Type B pancreatic cell (in vitro differentiated cells): Measurements from ENCODE around the gene RNFT2. TPM values are rescaled to one million over a fixed set of nuclear protein-coding genes. Genes with fewer than 3 reads are reported as not detected.
A peak's percentile ranks its signal among the peaks of the same experiment; 100 is the strongest.

Experiments used
- DNase-seq: peaks from one replicate; pipeline ENCODE4 v3.0.0; 2021; ENCODE audit warnings: mixed read lengths; ENCODE audit not compliant: unreplicated experiment; ENCODE audit errors: extremely low spot score
- H3K27ac Mint-ChIP-seq: 2 replicates; pipeline ENCODE4 v1.8.0; 2021; ENCODE audit warnings: mild to moderate bottlenecking, mixed read lengths
- H3K27me3 Mint-ChIP-seq: 2 replicates; pipeline ENCODE4 v1.8.0; 2021; ENCODE audit warnings: mixed read lengths
- H3K36me3 Mint-ChIP-seq: 2 replicates; pipeline ENCODE4 v1.8.0; 2021; ENCODE audit warnings: mixed read lengths
- H3K4me1 Mint-ChIP-seq: one replicate; pipeline ENCODE4 v1.8.0; 2021; ENCODE audit warnings: mixed read lengths; ENCODE audit not compliant: unreplicated experiment
- H3K4me3 Mint-ChIP-seq: 2 replicates; pipeline ENCODE4 v1.8.0; 2021; ENCODE audit warnings: mild to moderate bottlenecking, mixed read lengths
- H3K9me3 Mint-ChIP-seq: 2 replicates; pipeline ENCODE4 v1.8.0; 2021; ENCODE audit warnings: mixed read lengths
- total RNA-seq: library from RNA; stranded (reverse); gene quantifications from 2 replicates; pipeline ENCODE4 v1.2.1, GENCODE V29; 2021; ENCODE audit warnings: low replicate concordance
- TF ChIP-seq, protein P1 (sequence below): fragments of 200-600 bp; sonication (generic); conservative IDR thresholded peaks from 2 replicates; pipeline ENCODE4 v1.5.0; 2021; ENCODE audit warnings: antibody characterized with exemption, mild to moderate bottlenecking

The RNFT2 gene
- total RNA-seq, 1 donor from 2014 or later = 25.0 TPM

DNA sequence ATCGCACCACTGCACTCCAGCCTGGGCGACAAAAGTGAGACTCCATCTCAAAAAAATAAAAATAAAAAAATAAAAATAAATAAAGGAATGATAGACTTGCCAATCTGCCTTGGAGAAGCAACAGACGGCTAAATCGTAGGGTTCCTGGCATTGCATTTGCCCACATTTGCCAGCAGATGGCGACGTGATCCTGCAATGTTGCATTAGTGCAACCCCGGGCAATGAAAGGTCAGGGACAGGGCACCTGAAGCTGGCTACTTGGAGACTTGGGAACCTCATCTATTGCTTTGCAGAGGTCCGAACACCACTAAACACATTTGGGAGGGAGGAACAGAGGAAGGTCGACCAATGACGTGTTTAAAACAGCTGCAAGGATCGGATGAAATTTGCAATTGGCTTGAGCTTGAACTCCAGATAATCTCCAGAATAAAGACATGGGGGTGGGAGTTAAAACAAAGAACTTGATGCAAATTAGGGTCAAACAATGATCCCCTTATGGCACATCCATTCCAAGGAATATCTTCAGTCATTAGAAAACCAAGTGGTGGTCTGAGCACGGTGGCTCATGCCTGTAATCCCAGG is 34.8 kb upstream of the RNFT2 start:
- H3K4me1 Mint-ChIP-seq = peaks cover 10% of the 10 kb centered on the region
- no peaks in the 10 kb centered on the region for H3K9me3 Mint-ChIP-seq
- no peak overlapping the region for H3K4me3 Mint-ChIP-seq
- no peak for DNase-seq
- no peak overlapping the region for H3K27ac Mint-ChIP-seq
- TF ChIP-seq, protein P1, sequence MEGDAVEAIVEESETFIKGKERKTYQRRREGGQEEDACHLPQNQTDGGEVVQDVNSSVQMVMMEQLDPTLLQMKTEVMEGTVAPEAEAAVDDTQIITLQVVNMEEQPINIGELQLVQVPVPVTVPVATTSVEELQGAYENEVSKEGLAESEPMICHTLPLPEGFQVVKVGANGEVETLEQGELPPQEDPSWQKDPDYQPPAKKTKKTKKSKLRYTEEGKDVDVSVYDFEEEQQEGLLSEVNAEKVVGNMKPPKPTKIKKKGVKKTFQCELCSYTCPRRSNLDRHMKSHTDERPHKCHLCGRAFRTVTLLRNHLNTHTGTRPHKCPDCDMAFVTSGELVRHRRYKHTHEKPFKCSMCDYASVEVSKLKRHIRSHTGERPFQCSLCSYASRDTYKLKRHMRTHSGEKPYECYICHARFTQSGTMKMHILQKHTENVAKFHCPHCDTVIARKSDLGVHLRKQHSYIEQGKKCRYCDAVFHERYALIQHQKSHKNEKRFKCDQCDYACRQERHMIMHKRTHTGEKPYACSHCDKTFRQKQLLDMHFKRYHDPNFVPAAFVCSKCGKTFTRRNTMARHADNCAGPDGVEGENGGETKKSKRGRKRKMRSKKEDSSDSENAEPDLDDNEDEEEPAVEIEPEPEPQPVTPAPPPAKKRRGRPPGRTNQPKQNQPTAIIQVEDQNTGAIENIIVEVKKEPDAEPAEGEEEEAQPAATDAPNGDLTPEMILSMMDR = peak; percentile 98
- H3K27me3 Mint-ChIP-seq = peaks cover 5% of the 10 kb centered on the region
- H3K36me3 Mint-ChIP-seq = no peaks in the 10 kb centered on the region

DNA sequence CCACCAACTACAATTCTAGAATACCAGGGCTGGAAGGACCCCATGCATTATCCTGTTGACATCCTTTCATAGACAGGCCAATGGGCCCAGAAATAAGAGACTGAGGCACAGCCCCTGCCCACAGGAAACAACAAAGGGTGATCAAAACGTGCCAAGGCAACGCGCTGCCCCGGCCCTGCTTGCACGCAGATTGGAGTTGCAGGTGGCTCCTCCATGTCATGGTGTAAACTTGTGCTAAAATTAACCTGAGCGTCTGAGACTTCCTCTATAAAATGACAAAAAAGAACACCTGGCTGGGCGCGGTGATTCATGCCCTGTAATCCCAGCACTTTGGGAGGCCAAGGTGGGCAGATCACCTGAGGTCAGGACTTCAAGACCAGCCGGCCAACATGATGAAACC is 30.4 kb upstream of the RNFT2 start:
- peaks cover 31% of the 10 kb centered on the region for H3K27me3 Mint-ChIP-seq
- no peak for DNase-seq
- H3K4me3 Mint-ChIP-seq = no peak overlapping the region
- H3K36me3 Mint-ChIP-seq = no peaks in the 10 kb centered on the region
- TF ChIP-seq, protein P1 = no peak
- H3K4me1 Mint-ChIP-seq = peaks cover 41% of the 10 kb centered on the region
- no peak overlapping the region for H3K27ac Mint-ChIP-seq
- H3K9me3 Mint-ChIP-seq = no peaks in the 10 kb centered on the region

DNA sequence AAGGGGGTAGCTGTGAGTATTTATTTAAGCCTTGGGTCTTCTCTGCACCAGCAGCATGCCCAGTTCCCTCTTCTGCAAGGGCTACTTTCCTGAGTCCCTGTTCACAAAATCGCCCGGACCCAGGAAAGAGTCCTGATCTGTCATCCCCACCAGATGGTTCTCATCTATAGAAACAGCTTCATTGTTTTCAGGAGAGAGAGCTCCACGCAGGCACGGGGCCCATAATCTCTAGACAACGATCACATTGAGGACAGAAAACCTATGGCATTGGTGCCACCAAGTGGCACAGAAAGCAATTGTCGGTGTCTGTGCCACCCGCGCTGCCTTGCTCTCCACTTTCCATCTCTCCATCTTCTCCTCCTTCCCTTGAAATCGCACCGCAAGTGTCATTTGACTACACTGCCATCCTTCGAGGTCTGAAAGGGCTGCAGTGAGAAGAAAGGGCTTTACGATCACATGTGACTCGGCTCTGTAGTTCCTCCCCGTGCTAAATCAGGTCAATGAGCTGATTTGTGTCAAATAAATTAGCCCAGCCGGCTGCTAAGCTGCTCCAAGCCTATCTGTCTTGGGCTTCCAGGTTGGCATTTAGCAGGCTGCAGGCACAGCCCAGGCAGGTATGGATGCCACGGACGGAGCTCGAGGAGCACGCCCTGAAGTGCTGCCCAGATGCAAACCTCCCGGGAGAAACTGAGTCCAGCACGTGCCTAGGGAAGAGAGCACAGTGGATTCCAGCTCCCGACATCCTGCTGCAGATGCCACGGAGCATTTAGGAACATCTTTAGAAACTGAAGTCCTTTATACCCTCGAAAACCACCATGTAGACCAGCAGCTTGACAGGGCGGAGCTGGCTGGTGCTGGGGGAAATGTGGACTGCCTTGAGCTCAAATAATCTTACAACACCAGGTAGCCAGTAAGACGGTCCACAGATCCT is 29.0 kb upstream of the RNFT2 start:
- Mint-ChIP-seq H3K4me3 (peak overlapping the region; percentile 53), H3K27me3 (peaks cover 31% of the 10 kb centered on the region), H3K9me3 (no peaks in the 10 kb centered on the region), H3K4me1 (peaks cover 50% of the 10 kb centered on the region), H3K36me3 (no peaks in the 10 kb centered on the region), H3K27ac (no peak overlapping the region)
- DNase-seq = no peak
- TF ChIP-seq, protein P1 = peak; percentile 71

DNA sequence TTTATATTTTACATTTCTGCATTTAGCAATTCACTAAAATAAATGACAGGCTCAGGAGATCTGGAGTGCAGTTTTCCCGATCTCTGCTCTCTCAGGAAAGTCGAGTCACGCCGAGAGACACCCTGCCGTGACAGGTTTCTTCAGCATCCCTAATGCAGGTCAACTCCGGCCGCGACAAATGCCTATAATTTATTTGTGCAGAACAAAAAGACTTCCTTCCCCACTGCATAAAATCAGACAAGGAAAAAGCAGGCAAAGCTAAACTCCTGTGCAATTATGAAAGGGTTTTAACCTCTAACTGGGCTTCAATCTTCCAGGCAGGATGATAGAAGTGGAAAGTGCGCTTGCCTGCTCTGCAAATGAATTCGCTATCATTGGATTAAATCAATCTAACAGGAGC is 28.3 kb upstream of the RNFT2 start:
- H3K36me3 Mint-ChIP-seq = no peaks in the 10 kb centered on the region
- no peak overlapping the region for H3K27ac Mint-ChIP-seq
- DNase-seq = no peak
- H3K9me3 Mint-ChIP-seq = no peaks in the 10 kb centered on the region
- H3K27me3 Mint-ChIP-seq = peaks cover 31% of the 10 kb centered on the region
- peaks cover 50% of the 10 kb centered on the region for H3K4me1 Mint-ChIP-seq
- H3K4me3 Mint-ChIP-seq = no peak overlapping the region
- TF ChIP-seq, protein P1 = no peak

DNA sequence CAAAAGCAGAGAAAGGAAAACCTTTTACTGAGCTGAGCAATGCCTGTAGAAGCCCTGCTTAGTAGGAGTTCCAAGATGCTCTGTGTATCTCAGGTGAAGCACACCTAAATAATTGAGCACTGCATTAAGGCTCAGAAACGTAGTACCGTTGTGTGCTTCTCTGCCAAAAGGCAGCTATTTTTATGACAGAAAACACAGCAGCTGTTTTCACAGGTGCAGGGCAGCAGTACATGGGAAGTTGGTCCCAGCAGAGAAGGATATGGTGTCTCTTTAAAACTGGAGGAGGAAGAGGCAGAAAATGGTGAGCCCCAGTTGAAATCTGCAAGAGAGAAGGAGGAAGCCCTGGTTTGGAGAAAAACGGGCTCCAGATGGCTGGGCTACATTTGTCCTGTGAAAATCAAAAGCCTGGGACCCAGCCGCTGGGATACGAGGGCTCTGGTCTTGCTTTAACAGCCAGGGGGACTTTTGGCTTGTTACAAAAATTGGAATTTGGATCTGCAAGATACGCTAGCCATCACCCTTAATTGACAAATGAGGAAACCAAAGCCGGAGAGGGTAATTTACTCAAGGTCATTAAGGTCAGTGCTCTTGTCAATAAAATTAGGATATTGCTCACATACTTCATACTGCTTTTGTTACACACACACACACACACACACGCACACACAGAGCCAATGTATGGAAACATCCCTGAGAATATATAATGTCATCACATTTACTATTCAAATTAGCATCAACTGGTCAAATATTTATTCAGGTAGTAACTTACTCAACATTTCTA is 27.6 kb upstream of the RNFT2 start:
- H3K4me3 Mint-ChIP-seq = no peak overlapping the region
- peaks cover under 1% of the 10 kb centered on the region for H3K36me3 Mint-ChIP-seq
- H3K4me1 Mint-ChIP-seq = peaks cover 50% of the 10 kb centered on the region
- DNase-seq = no peak
- H3K9me3 Mint-ChIP-seq = no peaks in the 10 kb centered on the region
- TF ChIP-seq, protein P1 = no peak
- H3K27me3 Mint-ChIP-seq = peaks cover 31% of the 10 kb centered on the region
- no peak overlapping the region for H3K27ac Mint-ChIP-seq
